Right ventricle myocardium superior (tissue), 1 donor: ENCODE results near the gene WRAP73. TPM values are rescaled to one million over a fixed set of nuclear protein-coding genes. Genes with fewer than 3 reads are reported as not detected.
"Not testable (repeated sequence)": the region's sequence is repeated elsewhere in the genome, so short reads cannot be mapped to it uniquely, and the experiment has no call there.

Source experiments
- ATAC-seq: fragments of 200-7000 bp; cut with Tn5 transposase; one replicate; pipeline ENCODE4 v1.9.1; 2020; ENCODE audit warnings: mild to moderate bottlenecking; ENCODE audit not compliant: poor library complexity
- DNase-seq: peaks from one replicate; pipeline ENCODE4 v3.0.0-alpha.2; 2020
- intact Hi-C: fragments of 100-400 bp; cut with DNase I; formaldehyde crosslinking; loops from one replicate; pipeline ENCODE4 v1.11.2; 2022
- total RNA-seq: library from RNA; stranded (reverse); fragmentation: NEBNext Ultra II Directional; extraction: Animal tissue kit (Norgen Biotek cat#: 25700); gene quantifications from one replicate; pipeline ENCODE4 v1.2.1, GENCODE V29; 2021
- donor health status: DM: no; HTN: yes; CAD: no; lungs with severe emphysema.

WRAP73 gene
- total RNA-seq, 1 donor from 2014 or later, result 10.0 TPM

DNA sequence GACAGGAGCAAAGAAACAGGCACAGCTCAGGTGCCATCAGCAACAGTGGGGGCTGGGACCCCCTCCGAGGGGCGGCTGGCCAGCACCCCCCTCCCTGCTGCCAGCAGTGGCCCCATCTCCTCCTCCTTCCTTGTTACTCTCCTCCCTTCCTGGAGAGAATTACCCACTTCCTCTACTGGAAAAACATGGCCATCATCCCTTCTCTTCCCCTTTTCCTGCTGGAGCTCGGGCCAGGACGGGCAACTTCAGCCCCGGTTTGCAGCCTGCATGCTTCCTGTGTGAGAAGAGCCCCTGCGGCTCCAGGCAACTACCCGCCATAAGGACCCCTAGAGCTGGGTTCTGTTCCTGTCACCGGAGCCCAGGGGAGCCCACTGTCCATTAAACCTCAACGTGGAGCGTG is 56.2 kb downstream of the WRAP73 start:
- no peak for DNase-seq
- ATAC-seq, result no peak
- intact Hi-C loops, result no loop called here

- intact Hi-C loops, result no loop called here
- DNase-seq (no peak), ATAC-seq (no peak)
Measured at GRCh38 chr1:3593334-3593733, 56.6 kb downstream of the WRAP73 start.

DNA sequence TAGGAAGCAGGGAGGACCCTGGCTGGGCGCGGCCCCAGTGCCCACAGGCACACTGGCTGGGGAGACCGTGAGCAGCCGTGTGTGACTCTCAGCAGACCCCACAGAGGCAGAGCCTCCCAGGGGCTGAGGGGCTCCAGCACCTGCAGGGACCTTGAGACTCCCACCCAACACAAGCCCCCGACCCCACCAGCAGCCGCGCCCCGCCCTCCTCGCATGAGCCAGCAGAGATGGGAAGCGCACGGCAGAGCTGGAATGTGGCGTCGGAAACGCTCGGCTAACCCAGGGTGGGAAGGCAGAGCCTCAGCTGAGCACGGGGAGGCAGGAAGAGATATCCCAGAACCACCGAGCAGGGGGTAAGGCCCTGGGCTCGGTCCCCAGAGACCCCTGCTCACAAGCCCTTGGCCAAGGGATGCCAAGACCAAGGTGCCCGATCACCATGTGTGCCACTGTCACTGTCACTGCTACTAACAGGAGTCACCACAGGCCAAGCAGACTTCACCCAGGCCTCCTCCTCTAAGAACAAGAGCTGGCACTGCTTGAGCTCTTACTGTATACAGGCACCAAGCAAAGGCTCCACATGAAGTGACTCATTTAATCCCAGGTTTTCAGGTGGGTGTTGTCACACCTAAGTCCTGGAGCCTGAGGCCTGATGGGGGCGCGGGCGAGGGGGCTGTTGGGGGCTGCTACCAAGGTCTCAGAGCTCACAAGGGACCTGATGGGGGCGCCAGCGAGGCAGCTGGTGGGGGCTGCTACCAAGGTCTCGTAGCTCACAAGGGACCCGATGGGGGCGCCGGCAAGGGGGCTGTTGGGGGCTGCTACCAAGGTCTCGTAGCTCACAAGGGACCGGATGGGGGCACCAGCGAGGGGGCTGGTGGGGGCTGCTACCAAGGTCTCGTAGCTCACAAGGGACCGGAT is 58.7 kb downstream of the WRAP73 start:
- intact Hi-C loops, result no loop called here
- no peak for ATAC-seq

DNA sequence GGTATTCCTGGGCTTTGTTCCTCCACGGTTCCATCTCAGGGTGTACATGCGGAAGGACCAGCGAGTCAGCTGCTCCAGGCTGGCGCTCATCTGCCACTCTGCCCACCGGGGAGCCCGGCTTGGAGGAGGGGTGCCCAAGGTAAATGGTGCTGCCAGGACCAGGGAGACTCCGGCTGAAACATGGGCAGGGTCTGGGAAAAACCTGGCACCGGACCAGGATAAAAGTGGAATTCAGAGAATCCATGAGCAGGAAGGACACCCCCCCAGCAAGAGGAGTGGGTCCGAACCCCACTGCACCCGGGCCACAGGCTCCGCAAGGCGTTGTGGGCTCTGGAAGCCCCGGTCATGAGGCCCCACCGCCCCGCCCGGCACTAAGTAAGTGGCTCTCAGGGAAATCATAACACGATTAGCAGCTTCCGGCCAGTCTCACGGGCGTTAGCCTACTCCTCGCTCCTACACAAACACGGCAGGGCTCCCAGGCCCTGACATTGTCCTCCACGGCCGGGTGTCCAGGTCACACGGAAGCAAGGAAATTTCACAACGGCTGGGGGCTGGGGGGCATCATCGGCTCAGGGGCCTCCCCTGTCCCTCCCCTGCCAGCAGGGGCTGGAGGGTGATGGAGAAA is 59.7 kb downstream of the WRAP73 start:
- DNase-seq (no peak), ATAC-seq (no peak)
- intact Hi-C loops, result no loop called here

More for the DNA sequence above, 58.7 kb downstream of the WRAP73 start:
- DNase-seq, result no peak

GRCh38 chr1:3588395-3588794 is 61.5 kb downstream of the WRAP73 start:
- no peak for ATAC-seq
- intact Hi-C loops, result no loop called here
- no peak for DNase-seq

- DNase-seq (no peak), ATAC-seq (no peak)
- intact Hi-C loops, result no loop called here
Measured at GRCh38 chr1:3586986-3587759, 62.7 kb downstream of the WRAP73 start.

DNA sequence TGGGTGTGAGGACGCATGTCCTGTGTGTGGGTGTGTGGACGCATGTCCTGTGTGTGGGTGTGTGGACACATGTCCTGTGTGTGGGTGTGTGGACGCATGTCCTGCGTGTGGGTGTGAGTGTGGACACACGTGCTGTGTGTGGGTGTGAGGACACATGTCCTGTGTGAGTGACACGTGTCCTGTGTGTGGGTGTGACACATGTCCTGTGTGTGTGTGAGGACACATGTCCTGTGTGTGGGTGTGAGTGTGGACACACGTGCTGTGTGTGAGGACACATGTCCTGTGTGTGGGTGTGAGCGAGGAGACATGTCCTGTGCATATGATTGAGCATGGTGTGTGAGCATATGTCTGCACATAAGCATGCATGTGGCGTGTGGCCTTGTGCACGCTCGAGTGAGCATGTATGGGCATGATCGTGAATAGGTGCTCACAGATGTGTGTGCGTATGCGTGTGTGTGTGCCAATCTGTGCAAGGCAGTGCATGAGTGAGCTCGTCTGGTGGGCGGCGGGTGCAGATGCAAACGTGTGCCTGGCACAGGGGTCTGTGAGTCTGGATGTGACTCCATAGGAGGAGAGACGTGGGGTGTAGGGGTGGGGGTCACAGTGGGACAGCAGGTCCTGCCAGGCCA is 63.8 kb downstream of the WRAP73 start:
- ATAC-seq, result no peak
- DNase-seq, result no peak
- intact Hi-C loops, result no loop called here

DNA sequence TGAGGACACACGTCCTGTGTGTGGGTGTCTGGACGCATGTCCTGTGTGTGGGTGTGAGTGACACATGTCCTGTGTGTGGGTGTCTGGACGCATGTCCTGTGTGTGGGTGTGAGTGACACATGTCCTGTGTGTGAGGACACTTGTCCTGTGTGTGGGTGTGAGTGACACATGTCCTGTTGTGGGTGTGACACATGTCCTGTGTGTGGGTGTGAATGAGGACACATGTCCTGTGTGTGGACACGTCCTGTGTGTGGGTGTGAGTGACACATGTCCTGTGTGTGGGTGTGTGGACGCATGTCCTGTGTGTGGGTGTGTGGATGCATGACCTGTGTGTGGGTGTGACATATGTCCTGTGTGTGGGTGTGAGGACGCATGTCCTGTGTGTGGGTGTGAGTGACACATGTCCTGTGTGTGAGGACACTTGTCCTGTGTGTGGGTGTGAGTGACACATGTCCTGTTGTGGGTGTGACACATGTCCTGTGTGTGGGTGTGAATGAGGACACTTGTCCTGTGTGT is 64.5 kb downstream of the WRAP73 start:
- intact Hi-C loops, DNase-seq, ATAC-seq: not testable (repeated sequence)

- DNase-seq (no peak), ATAC-seq (no peak)
- intact Hi-C loops, result no loop called here
Measured at GRCh38 chr1:3584915-3585314, 65.0 kb downstream of the WRAP73 start.

GRCh38 chr1:3583751-3584150 is 66.2 kb downstream of the WRAP73 start:
- DNase-seq, result peak; percentile 53
- intact Hi-C loops, result not testable (repeated sequence)
- ATAC-seq, result peak; percentile 48

- no peak for DNase-seq
- ATAC-seq, result no peak
- intact Hi-C loops, result no loop called here
Measured at GRCh38 chr1:3581296-3582036, 68.4 kb downstream of the WRAP73 start.

Other genes starting within 250 kb of the WRAP73 start
- 0.89 TPM for gene ARHGEF16, start 195.4 kb downstream of the WRAP73 start, total RNA-seq
- gene MEGF6, start 38.6 kb downstream of the WRAP73 start, total RNA-seq, result 7.3 TPM
- 47.0 TPM for gene TPRG1L, start 25.1 kb downstream of the WRAP73 start, total RNA-seq
- not detected for gene TP73, start 2.4 kb upstream of the WRAP73 start, total RNA-seq
- not detected for gene CCDC27, start 102.3 kb upstream of the WRAP73 start, total RNA-seq
- gene SMIM1, start 122.6 kb upstream of the WRAP73 start, total RNA-seq, result 17.3 TPM
- gene LRRC47, start 146.4 kb upstream of the WRAP73 start, total RNA-seq, result 54.7 TPM
- gene CEP104, start 207.1 kb upstream of the WRAP73 start, total RNA-seq, result 32.3 TPM
- gene DFFB, start 207.4 kb upstream of the WRAP73 start, total RNA-seq, result 2.8 TPM